Measurements from ENCODE around the gene DIAPH2. TPM values are rescaled to one million over a fixed set of nuclear protein-coding genes. Genes with fewer than 3 reads are reported as not detected.

The DIAPH2 gene
- total and polyA plus RNA-seq, 2 donors (not counting 1 experiment from before 2014, with no cell fraction given): 16.8 to 18.5 TPM

DNA sequence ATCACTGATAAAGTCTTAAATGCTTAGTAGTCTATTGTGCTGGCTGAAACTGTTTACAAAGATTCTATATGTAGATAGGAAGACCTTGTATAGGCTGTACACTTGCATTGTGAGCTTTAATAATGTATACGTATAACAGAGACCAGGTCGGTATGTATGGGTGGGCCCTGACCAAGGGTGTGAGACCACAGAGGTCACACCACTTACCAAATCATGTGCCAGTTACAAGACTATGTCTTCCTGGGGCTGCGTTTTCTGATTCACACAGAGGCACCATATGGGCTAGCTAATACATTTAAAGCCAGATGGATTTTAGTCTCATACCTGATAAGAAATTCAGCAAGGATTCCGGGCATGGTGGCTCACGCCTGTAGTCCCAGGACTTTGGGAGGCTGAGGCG lies 8.8 kb downstream of the DIAPH2 start:
- Histone ChIP-seq H3K27ac (ENCODE audit: insufficient read depth, low read length) (no peak overlapping the region), H3K79me2 (ENCODE audit: control insufficient read depth, insufficient read depth, low read length) (peaks cover 10% of the 10 kb centered on the region), H3K4me1 (ENCODE audit: control insufficient read depth, extremely low read depth, insufficient read depth, low read length) (peaks cover 2% of the 10 kb centered on the region), H3K4me2 (ENCODE audit: extremely low read depth, insufficient read depth, low read length) (no peak overlapping the region), H3K9me3 (ENCODE audit: control insufficient read depth, insufficient read depth, low read depth, low read length) (no peaks in the 10 kb centered on the region), H2AFZ (ENCODE audit: low read length) (no peak overlapping the region), H4K20me1 (ENCODE audit: control insufficient read depth, extremely low read depth, insufficient read depth, low read length) (no peaks in the 10 kb centered on the region), H3K27me3 (ENCODE audit: control insufficient read depth, insufficient read depth, low read length) (no peaks in the 10 kb centered on the region), H3K36me3 (ENCODE audit: control insufficient read depth, insufficient read depth, low read length) (no peaks in the 10 kb centered on the region), H3K4me3 (replicated peaks in 1 of 4; ENCODE audit: control extremely low read depth in 1 of 4, insufficient read depth in 1 of 4, low read depth in 3 of 4, low read length in 4 of 4) (no peak overlapping the region), H3K9ac (ENCODE audit: insufficient read depth, low read length) (no peak overlapping the region)
- TF ChIP-seq EZH2 (IDR thresholded peaks at IDR 0.05; ENCODE audit: low read length, missing control alignments) (no peak), CTCF (conservative IDR thresholded peaks at IDR 0.05 in 1 of 2, IDR thresholded peaks at IDR 0.05 in 1 of 2; ENCODE audit: low read depth in 1 of 2, low read length in 2 of 2) (no peak)
- DNase-seq (ENCODE audit: low read depth in 2 of 2): no peak

DNA sequence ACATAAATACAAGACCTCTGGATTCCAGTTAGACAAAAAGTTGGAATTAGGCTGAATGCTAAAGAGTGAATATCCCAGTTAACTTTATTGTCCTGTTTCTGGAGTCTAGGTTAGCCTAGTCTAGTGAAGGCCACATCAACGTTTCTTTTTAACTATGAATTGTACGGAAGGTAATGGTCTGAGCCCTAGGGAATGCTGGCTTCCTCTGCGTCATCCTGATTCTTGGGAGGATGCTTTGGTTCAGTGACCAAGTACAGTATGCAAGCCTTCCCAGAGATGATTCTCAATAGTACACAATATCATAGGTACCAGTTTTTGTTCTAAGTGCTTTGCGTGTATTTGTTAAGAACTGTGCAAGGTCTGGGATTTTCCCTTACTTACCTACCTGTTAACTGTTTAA lies 11.8 kb downstream of the DIAPH2 start:
- no peak overlapping the region for H2AFZ ChIP-seq (ENCODE audit: low read length)
- no peak for DNase-seq (ENCODE audit: low read depth in 2 of 2)
- H4K20me1 ChIP-seq (ENCODE audit: control insufficient read depth, extremely low read depth, insufficient read depth, low read length): no peaks in the 10 kb centered on the region
- no peak overlapping the region for H3K4me2 ChIP-seq (ENCODE audit: extremely low read depth, insufficient read depth, low read length)
- H3K9ac ChIP-seq (ENCODE audit: insufficient read depth, low read length): no peak overlapping the region
- no peaks in the 10 kb centered on the region for H3K79me2 ChIP-seq (ENCODE audit: control insufficient read depth, insufficient read depth, low read length)
- no peaks in the 10 kb centered on the region for H3K27me3 ChIP-seq (ENCODE audit: control insufficient read depth, insufficient read depth, low read length)
- no peak overlapping the region for H3K4me3 ChIP-seq (replicated peaks in 1 of 4; ENCODE audit: control extremely low read depth in 1 of 4, insufficient read depth in 1 of 4, low read depth in 3 of 4, low read length in 4 of 4)
- H3K4me1 ChIP-seq (ENCODE audit: control insufficient read depth, extremely low read depth, insufficient read depth, low read length): peaks cover 2% of the 10 kb centered on the region
- H3K27ac ChIP-seq (ENCODE audit: insufficient read depth, low read length): no peak overlapping the region
- no peaks in the 10 kb centered on the region for H3K9me3 ChIP-seq (ENCODE audit: control insufficient read depth, insufficient read depth, low read depth, low read length)
- H3K36me3 ChIP-seq (ENCODE audit: control insufficient read depth, insufficient read depth, low read length): no peaks in the 10 kb centered on the region
- TF ChIP-seq CTCF (conservative IDR thresholded peaks at IDR 0.05 in 1 of 2, IDR thresholded peaks at IDR 0.05 in 1 of 2; ENCODE audit: low read depth in 1 of 2, low read length in 2 of 2) (no peak), EZH2 (IDR thresholded peaks at IDR 0.05; ENCODE audit: low read length, missing control alignments) (no peak)

- Histone ChIP-seq H3K27ac (ENCODE audit: insufficient read depth, low read length) (no peak overlapping the region), H3K4me2 (ENCODE audit: extremely low read depth, insufficient read depth, low read length) (no peak overlapping the region), H3K4me1 (ENCODE audit: control insufficient read depth, extremely low read depth, insufficient read depth, low read length) (no peaks in the 10 kb centered on the region), H3K9ac (ENCODE audit: insufficient read depth, low read length) (no peak overlapping the region), H4K20me1 (ENCODE audit: control insufficient read depth, extremely low read depth, insufficient read depth, low read length) (no peaks in the 10 kb centered on the region), H3K9me3 (ENCODE audit: control insufficient read depth, insufficient read depth, low read depth, low read length) (no peaks in the 10 kb centered on the region), H3K79me2 (ENCODE audit: control insufficient read depth, insufficient read depth, low read length) (peaks cover 1% of the 10 kb centered on the region), H3K36me3 (ENCODE audit: control insufficient read depth, insufficient read depth, low read length) (no peaks in the 10 kb centered on the region), H2AFZ (ENCODE audit: low read length) (no peak overlapping the region), H3K4me3 (replicated peaks in 1 of 4; ENCODE audit: control extremely low read depth in 1 of 4, insufficient read depth in 1 of 4, low read depth in 3 of 4, low read length in 4 of 4) (no peak overlapping the region), H3K27me3 (ENCODE audit: control insufficient read depth, insufficient read depth, low read length) (no peaks in the 10 kb centered on the region)
- DNase-seq (ENCODE audit: low read depth in 2 of 2): no peak
- TF ChIP-seq EZH2 (IDR thresholded peaks at IDR 0.05; ENCODE audit: low read length, missing control alignments) (no peak), CTCF (conservative IDR thresholded peaks at IDR 0.05 in 1 of 2, IDR thresholded peaks at IDR 0.05 in 1 of 2; ENCODE audit: low read depth in 1 of 2, low read length in 2 of 2) (no peak)
Measured at GRCh38 chrX:96700625-96701024, 16.0 kb downstream of the DIAPH2 start.

Measured in fibroblast of lung (primary cell).